Hypothalamus (tissue), 51 donors: ENCODE data around the gene ARMC6.
"Not testable (repeated sequence)": the region's sequence is repeated elsewhere in the genome, so short reads cannot be mapped to it uniquely, and the experiment has no call there.

Source experiments
- DNase-seq, 51 donors: peaks; one replicate each; lab custom pipeline; 2025; lab: John Stamatoyannopoulos, UW

The ARMC6 gene

DNA sequence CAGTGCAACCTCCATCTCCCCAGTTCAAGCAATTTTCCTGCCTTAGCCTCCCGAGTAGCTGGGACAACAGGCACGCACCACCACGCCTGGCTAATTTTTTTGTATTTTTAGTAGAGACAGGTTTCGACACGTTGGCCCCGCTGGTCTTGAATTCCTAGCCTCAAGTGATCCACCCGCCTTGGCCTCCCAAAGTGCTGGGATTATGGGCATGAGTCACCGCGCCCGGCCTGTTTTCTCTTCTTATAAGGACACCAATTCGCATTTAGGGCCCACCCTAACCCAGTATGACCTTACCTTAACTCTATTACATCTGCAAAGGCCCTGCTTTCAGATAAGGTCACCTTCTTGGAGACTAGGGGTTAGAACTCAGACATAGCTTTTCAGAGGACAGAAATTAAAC lies 69.8 kb downstream of the ARMC6 start:
- DNase-seq: no peak

DNA sequence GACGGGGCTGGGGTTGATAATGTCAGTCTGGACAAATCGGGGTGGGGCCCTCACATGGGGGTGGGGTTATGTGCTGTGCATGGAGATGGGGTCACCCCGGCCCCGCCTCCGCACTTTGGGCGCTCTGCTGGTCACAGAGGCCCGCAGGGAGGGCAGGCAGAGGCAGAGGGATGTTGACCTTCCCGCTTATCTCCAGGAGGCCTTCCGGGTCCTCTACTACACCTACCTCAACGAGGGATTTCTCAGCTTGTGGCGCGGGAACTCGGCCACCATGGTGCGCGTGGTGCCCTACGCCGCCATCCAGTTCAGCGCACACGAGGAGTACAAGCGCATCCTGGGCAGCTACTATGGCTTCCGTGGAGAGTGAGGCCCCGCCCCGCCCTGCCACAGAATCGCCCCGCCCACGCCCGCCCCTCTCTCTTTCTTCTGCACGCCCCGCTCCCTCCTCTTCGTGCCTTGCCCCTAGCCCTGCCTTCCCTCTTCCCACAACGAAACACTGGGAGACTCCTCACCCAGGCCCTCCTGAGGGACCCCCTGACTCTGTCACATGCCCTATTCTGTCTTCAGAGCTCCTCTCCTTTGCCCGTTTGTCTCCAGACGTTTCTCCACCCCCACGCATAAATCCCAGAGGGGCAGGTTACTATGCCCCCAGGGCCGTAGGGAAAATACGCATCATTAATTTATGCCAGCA lies 72.1 kb downstream of the ARMC6 start:
- peak in 8 of 51 donors; percentile 5 to 56 (median 22) for DNase-seq

DNA sequence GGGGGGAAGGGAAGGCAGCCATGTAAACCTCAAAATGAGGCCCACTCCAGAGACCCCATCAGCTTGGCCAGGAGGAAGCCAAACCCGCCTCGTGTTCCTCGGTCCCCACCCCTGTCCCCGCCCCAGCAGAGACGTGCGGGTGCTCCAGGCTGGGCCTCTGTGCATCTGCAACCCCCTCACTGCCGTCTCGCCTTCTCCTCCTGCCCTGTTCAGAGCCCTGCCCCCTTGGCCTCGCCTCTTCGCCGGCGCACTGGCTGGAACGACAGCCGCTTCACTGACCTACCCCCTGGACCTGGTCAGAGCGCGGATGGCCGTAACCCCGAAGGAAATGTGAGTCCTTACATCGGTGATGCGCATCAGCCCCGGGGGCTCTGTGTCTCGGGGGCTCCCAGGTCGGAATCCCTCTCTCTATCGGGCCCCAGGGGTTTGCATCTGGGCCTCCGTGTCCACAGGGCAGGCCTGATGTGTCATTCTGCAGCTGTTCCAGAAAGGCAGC lies 72.7 kb downstream of the ARMC6 start:
- no peak for DNase-seq

DNA sequence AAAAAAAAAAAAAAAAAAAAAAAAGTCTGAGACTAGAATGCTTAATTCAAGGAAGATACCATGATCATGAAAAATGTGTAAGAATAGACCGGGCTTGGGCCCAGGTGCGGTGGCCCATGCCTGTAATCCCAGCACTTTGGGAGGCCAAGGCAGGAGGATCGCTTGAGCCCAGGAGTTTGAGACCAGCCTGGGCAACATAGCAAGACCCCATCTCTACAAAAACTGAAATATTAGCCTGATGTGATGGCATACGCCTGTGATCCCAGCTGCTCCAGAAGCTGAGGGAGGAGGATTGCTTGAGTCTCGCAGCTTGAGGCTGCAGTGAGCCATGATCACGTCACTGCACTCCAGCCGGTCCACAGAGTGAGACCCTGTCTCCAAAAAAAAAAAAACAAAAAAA lies 73.5 kb downstream of the ARMC6 start:
- DNase-seq: not testable (repeated sequence)

DNA sequence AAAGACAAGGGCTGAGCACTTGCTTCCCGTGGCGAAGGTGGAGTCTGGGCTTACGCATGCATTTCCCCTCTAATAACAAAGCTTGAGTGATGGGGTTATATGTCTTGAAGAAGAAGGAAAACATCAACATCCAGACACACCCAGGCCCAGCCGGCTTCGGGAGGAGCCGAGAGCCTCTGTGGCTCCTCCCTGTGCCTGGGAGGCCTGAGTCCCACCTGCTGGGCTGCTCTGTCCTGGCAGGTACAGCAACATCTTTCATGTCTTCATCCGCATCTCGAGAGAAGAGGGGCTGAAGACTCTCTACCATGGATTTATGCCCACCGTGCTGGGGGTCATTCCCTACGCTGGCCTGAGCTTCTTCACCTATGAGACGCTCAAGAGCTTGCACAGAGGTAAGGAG lies 74.3 kb downstream of the ARMC6 start:
- no peak for DNase-seq
